ENCODE data around the gene TUBA1B.

The TUBA1B gene

GRCh38 chr12:49144384-49144783 is 13.2 kb upstream of the TUBA1B start:
- Histone ChIP-seq H3F3A (ENCODE audit: insufficient read depth) (no peaks in the 10 kb centered on the region), H2AFZ (ENCODE audit: low read depth, low read length, severe bottlenecking) (no peak overlapping the region), H3K9me2 (replicated peaks; ENCODE audit: insufficient read depth, low read length) (no peaks in the 10 kb centered on the region), H3K4me2 (ENCODE audit: low read depth, low read length, poor library complexity, severe bottlenecking) (no peak overlapping the region), H4K20me1 (ENCODE audit: low read depth, low read length) (no peaks in the 10 kb centered on the region), H3K4me3 (ENCODE audit: insufficient read depth, low read length, poor library complexity, severe bottlenecking) (no peak overlapping the region), H3K79me2 (ENCODE audit: insufficient read depth, low read length) (peaks cover 6% of the 10 kb centered on the region; the same call in 1 of the 2 replicates), H3K9ac (ENCODE audit: low read length) (no peak overlapping the region), H3K9me3 (ENCODE audit: insufficient read depth, low read length) (no peaks in the 10 kb centered on the region), H3K36me3 (ENCODE audit: low read length) (no peaks in the 10 kb centered on the region), H3K27me3 (ENCODE audit: low read length) (no peaks in the 10 kb centered on the region), H3K27ac (ENCODE audit: low read depth, low read length) (no peak overlapping the region)
- TF ChIP-seq EZH2phosphoT487 (conservative IDR thresholded peaks at IDR 0.05; ENCODE audit: low read length) (no peak), CTCF (IDR thresholded peaks at IDR 0.05; ENCODE audit: insufficient read depth, low read length, poor library complexity, severe bottlenecking) (no peak)

DNA sequence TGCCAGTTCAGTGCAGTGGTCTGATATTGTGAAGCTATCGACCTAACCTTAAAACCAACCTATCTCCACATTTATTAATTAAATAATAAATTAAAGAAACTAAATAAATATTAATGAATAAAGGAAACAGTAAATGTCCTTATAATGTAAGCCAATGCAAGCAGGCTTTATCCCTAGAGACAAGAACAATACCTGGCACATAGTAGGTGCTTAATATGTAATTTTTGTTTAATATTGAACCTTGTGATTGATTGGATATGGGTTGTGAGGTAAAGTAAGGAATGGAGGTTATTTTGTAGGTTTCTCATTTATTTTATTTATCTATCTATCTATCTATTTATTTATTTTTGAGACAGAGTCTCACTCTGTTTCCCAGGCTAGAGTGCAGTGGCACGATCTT is 7.8 kb upstream of the TUBA1B start:
- H3K27ac ChIP-seq (ENCODE audit: low read depth, low read length): no peak overlapping the region
- H2AFZ ChIP-seq (ENCODE audit: low read depth, low read length, severe bottlenecking): no peak overlapping the region
- TF ChIP-seq CTCF (IDR thresholded peaks at IDR 0.05; ENCODE audit: insufficient read depth, low read length, poor library complexity, severe bottlenecking): no peak
- no peak for TF ChIP-seq EZH2phosphoT487 (conservative IDR thresholded peaks at IDR 0.05; ENCODE audit: low read length)
- no peaks in the 10 kb centered on the region for H3K9me3 ChIP-seq (ENCODE audit: insufficient read depth, low read length)
- no peak overlapping the region for H3K4me3 ChIP-seq (ENCODE audit: insufficient read depth, low read length, poor library complexity, severe bottlenecking)
- H3F3A ChIP-seq (ENCODE audit: insufficient read depth): no peaks in the 10 kb centered on the region
- no peaks in the 10 kb centered on the region for H3K27me3 ChIP-seq (ENCODE audit: low read length)
- H3K9me2 ChIP-seq (replicated peaks; ENCODE audit: insufficient read depth, low read length): no peaks in the 10 kb centered on the region
- peaks cover 2% of the 10 kb centered on the region for H3K79me2 ChIP-seq (ENCODE audit: insufficient read depth, low read length)
- no peak overlapping the region for H3K4me2 ChIP-seq (ENCODE audit: low read depth, low read length, poor library complexity, severe bottlenecking)
- no peaks in the 10 kb centered on the region for H4K20me1 ChIP-seq (ENCODE audit: low read depth, low read length)
- no peaks in the 10 kb centered on the region for H3K36me3 ChIP-seq (ENCODE audit: low read length)
- no peak overlapping the region for H3K9ac ChIP-seq (ENCODE audit: low read length)

DNA sequence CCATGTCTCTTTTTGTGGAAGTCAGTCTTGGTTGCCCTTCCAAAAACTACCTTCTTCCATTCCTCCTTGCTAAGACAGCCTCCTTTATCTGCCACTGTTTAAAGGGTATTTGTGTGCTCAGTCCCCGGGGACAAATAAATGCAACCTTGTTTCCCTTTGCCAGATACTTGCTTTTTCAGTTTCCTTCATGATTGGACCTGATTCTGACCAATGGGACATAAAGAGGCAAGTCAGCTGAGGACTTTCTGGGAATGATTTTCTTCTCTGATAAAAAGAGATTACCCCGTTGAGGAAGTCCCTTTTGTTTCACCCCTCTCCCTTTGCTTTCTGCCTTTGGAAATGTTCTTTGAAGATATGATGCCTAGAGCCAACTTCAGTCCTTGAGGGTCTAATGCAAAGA is 7.4 kb upstream of the TUBA1B start:
- Histone ChIP-seq H3K27ac (ENCODE audit: low read depth, low read length) (no peak overlapping the region), H3K9me3 (ENCODE audit: insufficient read depth, low read length) (no peaks in the 10 kb centered on the region), H2AFZ (ENCODE audit: low read depth, low read length, severe bottlenecking) (no peak overlapping the region), H3K36me3 (ENCODE audit: low read length) (no peaks in the 10 kb centered on the region), H3K9ac (ENCODE audit: low read length) (no peak overlapping the region), H3K9me2 (replicated peaks; ENCODE audit: insufficient read depth, low read length) (no peaks in the 10 kb centered on the region), H3K27me3 (ENCODE audit: low read length) (no peaks in the 10 kb centered on the region), H4K20me1 (ENCODE audit: low read depth, low read length) (no peaks in the 10 kb centered on the region), H3K4me3 (ENCODE audit: insufficient read depth, low read length, poor library complexity, severe bottlenecking) (no peak overlapping the region), H3K4me2 (ENCODE audit: low read depth, low read length, poor library complexity, severe bottlenecking) (no peak overlapping the region), H3F3A (ENCODE audit: insufficient read depth) (no peaks in the 10 kb centered on the region), H3K79me2 (ENCODE audit: insufficient read depth, low read length) (peaks cover 6% of the 10 kb centered on the region)
- TF ChIP-seq CTCF (IDR thresholded peaks at IDR 0.05; ENCODE audit: insufficient read depth, low read length, poor library complexity, severe bottlenecking) (no peak), EZH2phosphoT487 (conservative IDR thresholded peaks at IDR 0.05; ENCODE audit: low read length) (no peak)

All from SU-DHL-6 (cell line).